GM21619 (cell line): ENCODE data around the gene CCDC33.
A peak's percentile ranks its signal among the peaks of the same experiment; 100 is the strongest.

ENCODE experiments used
- ATAC-seq: cut with Tn5 transposase; IDR thresholded peaks from one replicate; pipeline ENCODE4 v1.9.1; 2021; ENCODE audit not compliant: unreplicated experiment

CCDC33 gene

GRCh38 chr15:74307827-74308811, 72.0 kb downstream of the CCDC33 start:
- ATAC-seq = no peak

- no peak for ATAC-seq
These were observed 75.8 kb downstream of the CCDC33 start for GRCh38 chr15:74311734-74312444.

GRCh38 chr15:74312445-74313007, 76.4 kb downstream of the CCDC33 start:
- no peak for ATAC-seq

GRCh38 chr15:74313889-74314288, 77.8 kb downstream of the CCDC33 start:
- ATAC-seq = no peak

- ATAC-seq = no peak
These were observed 78.8 kb downstream of the CCDC33 start for GRCh38 chr15:74314795-74315438.

- ATAC-seq = peak; percentile 58
These were observed 79.5 kb downstream of the CCDC33 start for GRCh38 chr15:74315626-74316025.

- ATAC-seq = no peak
These were observed 80.0 kb downstream of the CCDC33 start for GRCh38 chr15:74316141-74316540.

GRCh38 chr15:74317820-74318375, 81.8 kb downstream of the CCDC33 start:
- no peak for ATAC-seq

- ATAC-seq = no peak
These were observed 82.4 kb downstream of the CCDC33 start for GRCh38 chr15:74318376-74319137.

- no peak for ATAC-seq
These were observed 83.0 kb downstream of the CCDC33 start for GRCh38 chr15:74319138-74319460.

- ATAC-seq = no peak
These were observed 83.6 kb downstream of the CCDC33 start for GRCh38 chr15:74319596-74320351.

GRCh38 chr15:74320352-74321247, 84.5 kb downstream of the CCDC33 start:
- ATAC-seq = no peak

- no peak for ATAC-seq
These were observed 86.5 kb downstream of the CCDC33 start for GRCh38 chr15:74322558-74323180.

GRCh38 chr15:74324714-74325113, 88.6 kb downstream of the CCDC33 start:
- no peak for ATAC-seq

GRCh38 chr15:74326746-74327145, 90.6 kb downstream of the CCDC33 start:
- ATAC-seq = no peak

GRCh38 chr15:74327756-74328155, 91.6 kb downstream of the CCDC33 start:
- no peak for ATAC-seq

GRCh38 chr15:74328331-74329056, 92.4 kb downstream of the CCDC33 start:
- ATAC-seq = no peak
